Stimulated activated CD4-positive, alpha-beta T cell treated with anti-CD3 and anti-CD28 coated beads, Interleukin-1b, Interleukin-23, amount 100 ng/mL, for 4 hours (primary cell): ENCODE data around the gene GTSF1L.

Source experiments
- DNase-seq, 2 donors: peaks; one replicate each; pipeline ENCODE4 v3.0.0-alpha.2; 2020; ENCODE audit warnings: low read depth in 2 of 2

Gene GTSF1L

DNA sequence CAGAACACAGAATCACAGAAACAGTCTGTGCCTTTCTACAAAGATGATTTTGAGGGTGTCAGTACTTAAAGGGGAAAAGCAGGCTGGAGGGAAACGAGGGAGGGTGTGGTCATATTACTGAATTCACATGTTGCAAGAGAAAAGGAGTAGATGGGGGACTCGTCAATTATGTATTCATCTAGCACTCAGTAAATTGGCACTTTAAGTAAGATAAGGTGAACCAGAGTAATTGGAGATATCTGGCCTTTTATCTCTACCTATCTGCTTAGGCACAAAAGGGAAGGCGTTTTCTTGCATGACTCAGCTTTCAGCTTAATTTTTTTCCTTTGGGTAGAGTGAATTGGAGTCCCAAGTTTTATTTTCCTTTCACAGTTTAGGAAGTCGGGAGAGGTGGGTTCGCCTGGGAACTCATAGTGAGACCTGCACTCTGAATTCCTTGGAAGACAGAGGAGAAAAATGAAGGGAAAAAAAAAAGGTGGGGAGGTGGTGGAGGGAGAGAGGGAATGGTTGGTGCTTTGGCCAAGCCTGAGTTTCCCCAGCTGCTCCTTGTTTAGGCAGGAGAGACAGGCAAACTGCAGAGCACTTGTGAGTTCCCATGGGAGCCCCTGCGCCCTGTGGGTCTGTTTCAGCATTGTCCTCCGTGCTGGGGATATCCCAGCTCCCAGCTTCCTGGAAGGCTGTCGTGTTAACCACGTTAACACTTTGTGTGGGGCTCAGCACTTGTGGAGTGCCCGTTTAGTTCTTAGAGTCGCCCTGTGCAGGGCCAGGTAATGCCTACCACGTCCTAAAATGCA, 19.7 kb upstream of the GTSF1L start:
- no peak for DNase-seq

DNA sequence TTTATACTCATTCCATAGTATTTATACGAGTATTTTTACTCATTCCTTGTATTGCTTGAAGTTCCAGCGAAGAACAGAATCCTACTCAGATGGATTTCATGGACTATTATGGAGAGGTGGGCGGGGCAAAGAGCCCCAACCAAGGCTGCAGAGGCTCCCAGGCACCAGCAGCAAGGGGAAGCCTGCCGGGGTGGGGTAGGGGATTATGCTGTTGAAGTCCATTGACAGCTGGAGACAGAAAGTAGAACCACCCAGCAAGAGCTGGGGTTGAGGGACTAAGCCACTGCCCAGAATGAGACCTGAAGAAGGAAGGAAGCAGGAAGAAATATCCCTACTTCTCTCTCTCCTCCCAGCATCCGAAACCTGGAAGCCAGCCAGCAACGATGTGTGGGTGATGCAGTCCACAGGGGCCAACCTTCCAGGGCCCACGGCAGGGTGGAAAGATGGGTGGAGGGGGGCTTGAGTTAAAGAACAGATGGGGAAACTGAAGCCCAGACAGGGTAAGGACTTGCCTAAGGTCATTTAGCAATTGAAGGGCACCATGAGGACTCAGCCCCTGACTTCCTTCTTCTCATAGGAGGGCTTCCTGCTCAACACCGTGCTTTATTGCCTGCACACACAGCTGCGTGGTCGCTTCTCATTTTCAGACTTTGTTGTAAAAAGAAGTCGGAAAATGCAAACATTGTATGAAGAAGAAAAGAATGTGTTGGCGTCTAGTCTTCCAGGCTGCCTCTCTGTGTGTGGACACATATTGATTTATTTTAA, 18.3 kb upstream of the GTSF1L start:
- no peak for DNase-seq

DNA sequence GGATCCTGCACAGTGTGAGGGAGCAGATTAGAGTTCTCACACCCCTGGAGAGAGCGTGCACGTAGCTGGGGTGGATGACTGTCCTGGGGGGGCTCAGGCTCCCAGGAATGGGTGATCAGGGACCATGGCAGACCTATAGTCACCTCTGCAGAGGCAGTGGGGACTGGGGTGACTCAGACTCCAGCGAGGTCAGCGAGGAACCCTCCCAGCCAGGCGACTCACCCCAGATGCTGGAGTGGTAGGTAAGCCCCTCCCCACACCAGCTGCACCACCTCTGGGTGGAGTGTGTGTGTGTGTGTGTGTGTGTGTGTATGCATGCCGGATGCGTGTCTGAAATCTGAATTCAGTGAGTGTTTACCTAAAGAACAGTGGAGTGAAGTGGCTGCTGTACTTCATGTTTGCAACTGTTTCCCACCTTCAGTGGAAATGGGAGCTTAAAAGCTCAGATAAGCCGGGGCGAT, 17.4 kb upstream of the GTSF1L start:
- no peak for DNase-seq

DNA sequence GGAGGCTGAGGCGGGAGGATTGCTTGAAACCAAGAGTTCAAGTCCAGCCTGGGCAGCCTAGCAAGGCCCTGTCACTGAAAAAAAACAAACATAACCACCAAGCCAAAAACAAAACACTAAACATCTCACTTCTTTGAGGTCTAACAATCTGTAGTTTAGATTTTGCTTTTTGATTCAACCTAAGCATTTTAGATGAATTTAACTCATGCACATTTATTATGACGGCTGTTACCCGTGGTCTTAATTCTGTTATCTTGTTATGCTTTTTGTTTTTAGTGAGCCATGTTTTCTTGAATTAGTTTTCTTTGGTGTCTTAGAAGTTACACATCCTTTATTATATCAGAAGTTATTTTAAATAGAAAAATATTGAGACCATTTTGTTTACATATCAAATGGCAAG, 13.8 kb upstream of the GTSF1L start:
- no peak for DNase-seq

DNA sequence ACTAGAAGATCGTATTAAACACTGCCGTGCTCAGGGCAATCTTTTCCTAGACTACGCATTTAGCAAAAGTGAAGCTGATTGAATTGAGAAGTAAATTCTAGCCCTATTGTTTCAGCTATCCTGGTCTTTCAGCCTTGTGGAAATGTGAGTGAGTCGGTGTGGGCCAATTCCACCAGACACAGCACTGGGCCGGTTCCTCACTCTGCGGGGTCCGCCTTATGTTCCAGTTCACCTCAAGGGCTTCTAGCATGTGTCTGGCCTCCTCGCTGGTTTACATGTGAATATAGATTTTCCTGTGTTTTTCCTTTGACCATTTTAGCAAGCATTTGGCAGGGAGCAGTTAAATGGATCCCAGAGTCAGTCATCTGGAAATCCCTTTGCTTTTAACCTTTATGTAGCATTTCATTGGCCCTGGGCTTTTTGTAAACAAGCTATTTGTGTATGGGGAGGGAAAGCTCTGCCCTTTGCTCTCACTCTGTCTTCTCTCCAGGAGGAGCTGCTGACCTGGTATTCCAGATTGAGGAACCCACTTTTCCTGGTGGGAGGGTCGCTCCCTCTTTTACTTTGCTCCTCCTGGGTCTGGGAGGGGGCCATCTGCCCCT, 12.4 kb upstream of the GTSF1L start:
- no peak for DNase-seq

DNA sequence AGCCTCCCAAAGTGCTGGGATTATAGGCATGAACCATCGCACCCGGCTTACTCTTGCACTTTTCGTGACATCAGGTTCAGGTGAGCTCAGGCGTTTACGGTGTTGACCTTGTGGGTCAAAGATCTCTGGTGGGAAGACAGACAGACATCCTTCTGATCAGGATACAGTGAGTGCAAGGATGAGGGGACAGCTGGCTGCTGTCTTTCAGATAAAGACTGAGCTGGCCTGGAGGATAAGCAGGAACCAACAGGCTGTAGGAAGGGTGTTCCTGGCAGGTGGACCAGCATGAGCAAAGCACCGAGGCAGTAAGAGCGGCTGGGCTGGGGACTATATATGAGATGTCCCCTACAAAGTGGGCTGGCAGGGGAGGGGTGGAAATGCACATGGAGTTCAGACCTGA, 11.1 kb upstream of the GTSF1L start:
- DNase-seq: no peak

DNA sequence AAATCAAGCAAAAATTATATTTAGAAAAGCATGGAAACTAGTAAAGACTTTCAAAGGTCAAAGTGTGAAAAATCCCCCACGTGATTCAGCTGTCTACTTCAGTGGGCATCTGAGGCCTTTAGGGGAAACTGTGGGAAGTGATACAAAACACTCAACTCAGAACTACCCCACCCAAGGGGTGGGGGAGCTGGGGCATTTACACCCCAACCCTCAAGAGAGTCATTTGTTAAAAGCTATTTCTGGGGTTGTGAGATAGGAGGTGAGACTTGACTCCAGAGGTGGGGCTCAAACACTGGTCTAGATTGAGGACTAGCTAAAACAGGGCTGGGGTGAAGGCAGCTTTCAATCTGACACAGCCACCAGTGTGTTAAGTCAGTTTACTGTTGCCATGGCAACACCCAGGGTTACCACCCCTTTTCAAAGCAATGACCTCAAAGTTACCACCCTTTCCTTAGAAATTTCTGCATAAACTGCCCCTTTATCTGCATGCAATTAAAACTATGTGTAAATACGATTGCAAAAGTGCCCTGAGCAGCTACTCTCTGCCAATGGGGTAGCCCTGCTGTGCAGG, 9.9 kb upstream of the GTSF1L start:
- DNase-seq: no peak

DNA sequence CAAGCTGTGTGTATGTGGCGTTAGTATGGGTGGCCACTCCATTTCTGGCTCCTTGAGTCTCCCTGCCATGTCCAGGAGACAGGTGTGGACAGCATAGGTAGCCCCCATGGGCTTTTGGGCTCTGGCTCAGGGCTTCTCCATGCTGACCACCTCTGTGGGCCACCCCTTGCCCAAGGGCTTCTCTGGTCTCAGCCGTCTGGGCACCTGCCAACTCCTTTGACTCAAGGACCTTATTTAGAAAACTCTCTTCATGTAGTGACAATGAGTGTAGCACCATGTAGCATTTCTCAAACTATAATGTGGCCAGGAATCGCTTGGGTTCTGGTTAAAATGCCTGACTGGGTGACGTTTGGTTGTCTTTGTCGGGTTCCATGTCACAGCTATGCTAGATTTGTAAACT, 5.1 kb upstream of the GTSF1L start:
- DNase-seq: no peak

DNA sequence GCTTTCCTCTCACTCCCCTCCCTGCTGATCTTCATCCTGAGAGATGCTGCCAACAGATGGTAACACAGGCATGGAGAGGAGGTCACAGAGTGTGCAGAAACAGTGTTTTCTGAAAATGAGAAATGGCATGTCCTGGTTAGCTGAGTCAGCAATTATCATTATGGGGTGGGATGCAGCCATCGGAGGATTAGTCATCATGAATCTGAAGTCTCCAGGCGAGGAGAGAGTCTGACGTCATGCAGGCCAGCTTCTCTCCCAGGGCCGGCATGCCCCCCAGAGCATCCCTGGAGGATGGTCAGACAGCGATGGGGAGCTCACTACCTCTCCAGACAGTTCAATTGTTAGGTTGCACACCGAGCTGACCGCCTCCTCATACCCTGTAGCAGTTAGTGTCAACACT, 4.7 kb upstream of the GTSF1L start:
- no peak for DNase-seq

DNA sequence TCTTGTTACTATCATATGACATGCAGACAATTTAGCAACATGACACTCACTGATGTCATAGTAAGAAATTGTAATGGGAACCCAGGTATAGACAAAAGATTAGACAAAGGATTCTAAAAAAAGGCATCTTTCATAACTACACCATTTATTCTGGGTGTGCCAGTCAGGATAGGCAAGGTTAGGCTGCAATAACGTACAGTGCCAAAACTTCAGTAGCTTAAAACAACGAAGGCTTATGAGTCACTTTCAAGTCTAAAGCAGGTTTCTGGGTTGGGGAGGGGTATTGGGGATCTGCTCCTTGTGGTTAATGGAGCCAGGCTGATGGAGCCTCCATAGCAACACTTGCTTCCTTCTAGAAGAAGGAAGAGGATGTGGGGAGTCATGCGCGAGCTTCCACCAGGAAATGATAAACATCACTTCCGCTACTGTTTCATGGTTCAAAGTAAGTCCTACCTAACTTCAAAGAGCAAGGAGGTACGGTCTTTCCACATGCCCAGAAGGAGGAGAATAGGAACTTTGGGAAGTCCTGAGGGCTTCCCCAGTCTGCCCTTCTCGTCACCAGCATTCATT, 2.0 kb upstream of the GTSF1L start:
- no peak for DNase-seq

DNA sequence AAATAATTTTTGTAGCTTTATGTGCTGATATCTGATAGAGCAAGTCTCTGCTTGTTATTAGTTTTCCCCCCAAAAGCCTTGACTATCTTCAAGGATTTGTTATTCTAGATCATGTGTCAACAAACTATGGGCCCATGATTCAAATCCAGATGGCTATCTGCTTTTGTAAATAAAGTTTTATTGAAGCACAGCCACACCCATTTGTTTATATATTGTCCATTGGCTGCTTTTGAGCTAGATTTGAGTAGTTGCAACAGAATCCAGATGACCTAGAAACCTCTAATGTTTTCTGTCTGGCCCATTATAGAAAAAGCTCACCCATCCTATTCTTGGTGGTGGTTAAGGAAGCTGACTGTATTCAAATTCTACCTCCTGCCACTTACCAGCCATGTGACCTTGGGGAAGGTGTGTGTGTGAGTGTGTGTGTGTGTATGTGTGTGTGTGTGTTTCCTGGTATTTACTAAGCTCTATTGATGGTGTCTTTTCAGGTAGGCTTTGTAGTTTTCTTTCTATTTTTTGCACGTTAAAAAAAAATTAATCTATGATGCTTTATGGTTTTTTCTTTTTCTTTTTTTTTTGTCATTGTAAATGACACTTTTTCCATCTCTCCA, 1.3 kb upstream of the GTSF1L start:
- no peak for DNase-seq

DNA sequence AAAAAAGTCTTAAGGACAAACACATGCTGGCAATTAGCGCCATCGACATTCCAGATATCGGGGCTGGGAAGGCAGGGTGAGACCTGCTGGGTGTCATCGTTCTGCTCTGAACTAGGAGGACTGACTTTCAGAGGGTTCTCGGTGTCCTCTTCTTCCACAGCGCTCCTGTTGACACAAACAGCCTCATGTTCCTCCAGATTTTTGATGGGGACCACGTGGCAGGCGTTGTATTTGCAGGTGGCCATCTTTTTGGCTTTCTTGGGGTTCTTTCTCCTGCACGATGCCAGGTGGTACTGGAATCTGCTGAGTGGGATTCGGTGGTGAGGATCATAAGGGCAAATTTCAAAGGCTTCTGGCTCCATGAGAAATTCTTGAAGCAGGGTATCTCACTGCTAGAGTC, 469 bp downstream of the GTSF1L start:
- DNase-seq: no peak

DNA sequence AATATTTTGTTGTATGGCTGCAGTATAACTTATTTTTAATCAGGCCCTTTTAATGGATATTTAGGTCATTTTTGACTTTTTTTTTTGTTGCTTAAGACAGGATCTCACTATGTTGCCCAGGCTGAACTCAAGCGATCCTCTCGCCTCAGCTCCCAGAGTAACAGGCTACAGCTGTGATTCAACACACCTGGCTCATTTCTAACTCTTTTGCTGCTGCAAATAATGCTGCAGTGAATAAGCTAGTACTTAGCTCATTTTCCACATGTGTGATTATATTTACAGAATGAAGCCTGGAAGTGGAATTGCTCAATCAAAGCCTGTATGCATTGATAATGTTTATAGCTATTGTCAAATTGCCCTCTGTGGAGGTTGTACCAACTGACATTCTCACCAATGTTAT, 1.1 kb downstream of the GTSF1L start:
- DNase-seq: no peak

DNA sequence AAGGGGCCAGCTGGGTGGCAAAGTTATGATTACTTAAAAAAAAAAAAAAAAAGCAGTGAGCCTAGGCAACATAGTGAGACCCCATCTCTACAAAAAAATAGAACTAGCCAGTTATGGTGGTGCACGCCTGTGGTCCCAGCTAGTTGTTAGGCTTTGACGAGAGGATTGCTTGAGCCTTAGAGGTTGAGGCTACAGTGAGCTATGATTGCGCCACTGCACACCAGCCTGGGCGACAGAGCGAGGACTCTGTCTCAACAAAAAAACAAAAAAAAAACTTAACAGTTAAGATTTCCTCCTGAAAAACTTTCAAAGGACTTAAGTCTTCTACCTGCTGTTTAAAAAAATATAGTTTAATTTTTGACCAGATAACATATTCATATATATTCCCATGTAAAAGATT, 2.4 kb downstream of the GTSF1L start:
- DNase-seq: no peak

DNA sequence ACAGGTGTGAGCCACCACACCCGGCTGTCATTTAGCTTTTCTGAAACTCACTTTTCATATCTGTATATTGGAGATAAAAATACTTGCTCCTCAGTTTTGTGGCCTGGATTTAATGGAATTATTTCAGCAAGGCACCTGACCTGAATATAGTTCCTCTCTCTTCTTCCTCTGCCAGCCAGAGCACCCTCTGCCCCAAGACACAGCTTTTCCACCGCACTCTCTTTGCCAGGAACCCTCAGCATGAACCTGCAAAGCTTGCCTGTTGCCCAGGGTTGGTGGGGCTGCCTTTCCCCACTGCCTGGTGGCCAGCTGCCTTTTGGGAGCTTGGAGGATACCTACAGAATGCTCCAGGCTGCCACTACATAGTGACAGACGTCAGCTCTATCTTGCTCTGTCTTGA, 3.1 kb downstream of the GTSF1L start:
- no peak for DNase-seq

DNA sequence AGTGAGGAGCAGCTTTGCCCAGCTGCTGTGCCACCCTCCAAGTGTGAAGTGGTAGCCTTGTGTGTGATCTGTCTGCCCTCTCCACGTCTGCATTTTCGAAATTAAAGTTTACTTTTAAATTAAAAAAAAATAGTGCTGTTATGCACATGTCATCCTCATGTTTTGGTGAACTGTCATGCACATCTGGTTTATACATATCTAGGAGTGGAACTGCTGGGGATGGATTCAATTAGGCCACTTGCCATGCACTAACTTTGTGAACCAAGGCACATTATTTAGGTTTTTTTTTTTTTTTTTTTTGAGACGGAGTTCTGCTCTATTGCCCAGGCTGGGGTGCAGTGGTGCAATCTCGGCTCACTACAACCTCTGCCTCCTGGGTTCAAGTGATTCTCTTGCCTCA, 3.6 kb downstream of the GTSF1L start:
- DNase-seq: no peak

DNA sequence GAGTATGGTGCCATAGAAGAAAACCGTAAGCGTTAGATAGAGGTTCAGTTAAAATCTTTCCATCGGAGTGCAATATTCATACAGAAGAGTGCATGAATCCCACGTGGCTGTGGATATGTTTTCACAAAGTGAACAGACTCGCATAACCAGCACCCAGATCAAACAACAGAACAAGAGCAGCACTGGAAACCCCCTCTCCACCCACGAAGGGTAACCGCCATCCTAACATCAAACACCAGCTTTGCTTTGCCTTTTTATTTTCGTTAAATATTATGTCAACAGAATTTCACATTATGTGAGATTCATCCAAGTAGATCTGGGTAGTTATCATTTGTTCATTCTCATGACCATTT, 4.7 kb downstream of the GTSF1L start:
- DNase-seq: peak; percentile 26 to 45

DNA sequence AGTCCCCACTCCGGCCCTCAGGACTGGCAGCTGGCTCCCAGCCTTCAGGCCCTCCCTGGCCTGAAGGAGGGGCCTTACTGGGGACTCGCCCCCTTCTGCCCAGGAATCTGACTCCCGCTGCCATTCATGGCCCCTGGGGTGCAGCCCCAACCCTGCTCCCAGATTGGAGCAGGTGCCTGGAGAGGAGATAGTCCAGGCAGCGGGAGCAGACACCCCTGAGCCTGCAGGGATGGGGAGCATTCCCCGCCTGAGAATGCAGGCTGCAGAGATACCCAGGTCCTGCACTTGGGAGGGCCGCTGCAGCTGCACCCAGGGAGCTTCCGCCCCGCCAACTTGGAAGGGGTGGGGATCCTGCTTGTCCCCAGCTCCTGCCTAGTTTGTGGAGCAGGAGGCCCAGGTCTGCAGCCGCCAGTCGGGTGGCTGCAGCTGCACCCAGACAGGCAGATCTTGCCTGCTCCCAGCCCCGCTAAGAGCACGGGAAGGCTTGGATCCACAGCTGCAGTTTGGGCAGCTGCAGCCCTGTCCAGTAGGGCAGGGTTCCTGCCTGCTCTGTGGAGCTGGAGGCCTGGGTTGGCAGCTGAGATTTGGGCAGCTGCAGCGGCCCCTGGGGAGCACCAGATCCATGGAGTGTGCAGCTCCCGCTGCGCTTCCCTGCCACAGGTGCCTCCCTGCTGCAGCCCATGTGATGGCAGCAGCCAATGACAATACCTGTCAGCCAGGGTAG, 5.2 kb downstream of the GTSF1L start:
- DNase-seq: no peak

DNA sequence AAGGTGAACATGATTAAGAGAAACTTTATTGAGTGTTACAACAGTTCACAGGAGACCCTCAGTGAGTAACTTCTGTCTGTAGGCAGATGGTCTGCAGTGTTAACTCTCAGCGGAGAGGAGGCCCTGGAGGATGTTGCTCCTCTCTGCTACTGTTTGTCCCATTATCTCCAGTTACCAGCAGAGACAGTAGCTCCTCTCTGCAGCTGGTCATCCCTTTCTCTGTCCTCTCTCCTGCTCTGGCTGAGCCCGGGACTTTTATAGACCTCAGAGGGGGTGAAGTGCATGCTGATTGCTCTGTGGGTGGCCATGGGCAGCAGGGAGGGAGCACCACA, 5.7 kb downstream of the GTSF1L start:
- DNase-seq: no peak

DNA sequence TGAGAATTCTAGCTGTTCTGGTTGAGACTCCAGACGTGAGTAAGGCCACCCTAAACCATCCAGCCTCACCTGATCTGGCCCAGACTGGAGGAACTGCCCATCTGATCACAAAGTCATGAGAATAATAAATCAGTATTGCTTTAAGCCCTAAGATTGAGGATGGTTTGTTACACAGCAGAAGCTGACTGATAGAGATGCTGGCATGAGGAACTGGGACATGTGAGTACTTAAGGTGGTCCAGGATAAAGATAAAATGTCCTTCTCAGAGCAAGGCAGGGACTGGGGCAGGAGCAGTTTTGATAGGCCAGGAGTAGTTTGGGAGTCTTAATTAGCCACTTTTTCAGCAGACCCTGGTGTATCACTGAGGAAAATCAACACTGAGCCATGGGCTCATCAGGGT, 6.8 kb downstream of the GTSF1L start:
- DNase-seq: no peak

DNA sequence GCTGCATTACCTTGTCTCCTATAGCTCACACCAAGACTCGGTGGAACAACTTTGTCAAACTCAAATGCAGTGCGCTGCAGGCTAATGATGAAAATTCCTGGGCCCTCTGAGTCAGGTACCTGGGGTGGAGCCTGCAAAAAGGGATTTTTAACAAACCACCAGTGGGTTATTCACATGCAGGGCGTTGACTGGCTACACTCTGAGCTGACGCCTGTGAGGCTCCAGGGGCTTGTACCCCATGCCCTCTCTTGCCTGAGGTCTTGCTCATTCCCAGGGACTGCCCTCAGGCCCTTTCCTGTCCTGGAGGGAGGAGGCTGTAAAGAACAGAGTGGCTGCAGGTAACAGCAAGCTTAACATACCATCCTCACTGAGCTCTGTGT, 9.2 kb downstream of the GTSF1L start:
- DNase-seq: no peak
